KOPT-K1 (cell line): ENCODE data around the gene TGFB1.

Experiments
- H3K27ac ChIP-seq: fragments of 200-600 bp; sonication (generic); 2 replicates; pipeline ENCODE4 v1.5.1; 2016; ENCODE audit warnings: antibody characterized with exemption, mild to moderate bottlenecking, low read depth, low read length; ENCODE audit not compliant: poor library complexity, severe bottlenecking
- H3K36me3 ChIP-seq: fragments of 200-600 bp; sonication (generic); 2 replicates; pipeline ENCODE4 v1.5.1; 2017; ENCODE audit warnings: antibody characterized with exemption, mild to moderate bottlenecking, low read length, moderate library complexity; ENCODE audit not compliant: insufficient read depth
- H3K9me3 ChIP-seq: fragments of 200-600 bp; sonication (generic); 2 replicates; pipeline ENCODE4 v1.5.1; 2017; ENCODE audit warnings: antibody characterized with exemption, low read length, mild to moderate bottlenecking; ENCODE audit not compliant: insufficient read depth, poor library complexity, severe bottlenecking

The TGFB1 gene

GRCh38 chr19:41324231-41324702 is 29.5 kb downstream of the TGFB1 start:
- H3K36me3 ChIP-seq, result peaks cover 75% of the 10 kb centered on the region
- H3K27ac ChIP-seq, result no peak overlapping the region
- no peaks in the 10 kb centered on the region for H3K9me3 ChIP-seq

DNA sequence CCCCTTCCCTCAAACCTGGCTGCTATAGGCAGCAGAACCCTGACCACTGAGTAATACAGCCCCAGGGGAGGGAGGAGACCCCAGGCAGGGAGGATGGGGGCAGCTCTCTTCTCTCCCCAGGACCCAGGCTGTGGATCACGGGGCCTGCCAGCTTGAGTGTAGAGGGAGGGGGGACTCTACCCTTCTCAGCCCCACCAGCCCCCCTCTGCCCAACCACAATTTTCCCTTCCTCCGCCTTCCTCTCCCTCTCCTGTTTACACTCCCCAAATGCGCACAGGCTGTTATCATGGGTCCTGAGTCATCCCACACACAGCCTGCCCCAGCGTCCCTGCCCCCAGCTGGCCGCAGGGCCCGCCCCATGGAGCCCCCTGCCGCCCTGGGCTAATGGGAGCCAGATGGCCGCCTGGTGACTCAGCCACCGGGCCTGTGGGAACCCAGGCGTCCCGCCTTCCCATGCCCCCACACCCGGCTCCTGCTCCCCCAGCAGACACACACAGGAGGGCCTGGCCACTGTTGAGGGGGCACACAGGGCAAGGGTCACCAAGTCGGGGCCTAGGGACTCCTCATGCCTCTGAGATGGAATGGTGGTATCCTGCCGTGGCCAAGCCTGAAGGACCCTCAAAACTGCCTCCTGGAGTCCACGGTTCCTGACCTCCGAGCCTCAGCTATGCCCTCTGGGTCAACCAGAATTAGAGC is 30.1 kb downstream of the TGFB1 start:
- Histone ChIP-seq H3K36me3 (peaks cover 75% of the 10 kb centered on the region), H3K27ac (no peak overlapping the region), H3K9me3 (no peaks in the 10 kb centered on the region)

- Histone ChIP-seq H3K36me3 (peaks cover 75% of the 10 kb centered on the region), H3K9me3 (no peaks in the 10 kb centered on the region), H3K27ac (no peak overlapping the region)
Measured at GRCh38 chr19:41323023-41323422, 30.7 kb downstream of the TGFB1 start.

DNA sequence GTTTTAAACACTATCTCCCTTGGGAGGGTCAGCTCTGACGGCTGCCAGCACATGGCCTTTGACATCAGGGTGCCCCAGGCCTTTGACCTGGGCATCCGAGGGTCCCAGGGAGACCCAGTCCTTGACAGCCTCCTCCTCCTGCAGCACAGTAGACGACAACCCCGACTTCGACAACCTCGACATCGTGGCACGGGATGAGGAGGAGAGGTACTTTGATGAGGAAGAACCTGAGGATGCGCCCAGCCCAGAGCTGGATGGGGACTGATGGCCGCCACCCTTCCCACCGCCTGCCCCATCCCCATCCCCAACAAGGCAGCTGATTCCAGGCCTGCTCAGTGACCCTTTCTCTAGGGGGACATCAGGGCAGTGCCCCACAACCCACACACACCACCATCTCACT is 31.3 kb downstream of the TGFB1 start:
- Histone ChIP-seq H3K36me3 (peaks cover 77% of the 10 kb centered on the region), H3K9me3 (no peaks in the 10 kb centered on the region), H3K27ac (no peak overlapping the region)

GRCh38 chr19:41321600-41322270 is 32.0 kb downstream of the TGFB1 start:
- no peak overlapping the region for H3K27ac ChIP-seq
- peaks cover 85% of the 10 kb centered on the region for H3K36me3 ChIP-seq
- no peaks in the 10 kb centered on the region for H3K9me3 ChIP-seq

DNA sequence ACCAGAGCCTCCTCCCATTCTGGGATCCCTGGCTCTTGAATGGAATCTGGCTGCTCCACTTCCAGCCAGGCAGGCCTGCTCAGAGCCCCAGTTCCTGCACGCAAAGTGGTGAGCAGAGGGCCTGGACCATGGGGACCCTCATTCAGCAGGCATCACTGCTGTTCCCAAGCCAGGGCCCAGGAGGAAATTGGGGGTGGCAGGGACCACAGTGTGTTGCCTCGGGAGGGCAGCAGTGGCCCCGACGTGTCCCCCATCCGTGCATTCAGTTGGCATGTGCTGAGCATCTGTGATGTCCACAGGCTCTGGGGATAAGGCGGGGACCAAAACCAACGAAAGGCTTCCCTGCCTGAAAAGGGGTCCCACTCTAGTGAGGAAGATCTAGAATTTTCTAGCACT is 32.5 kb downstream of the TGFB1 start:
- Histone ChIP-seq H3K36me3 (peaks cover 87% of the 10 kb centered on the region), H3K27ac (no peak overlapping the region), H3K9me3 (no peaks in the 10 kb centered on the region)

DNA sequence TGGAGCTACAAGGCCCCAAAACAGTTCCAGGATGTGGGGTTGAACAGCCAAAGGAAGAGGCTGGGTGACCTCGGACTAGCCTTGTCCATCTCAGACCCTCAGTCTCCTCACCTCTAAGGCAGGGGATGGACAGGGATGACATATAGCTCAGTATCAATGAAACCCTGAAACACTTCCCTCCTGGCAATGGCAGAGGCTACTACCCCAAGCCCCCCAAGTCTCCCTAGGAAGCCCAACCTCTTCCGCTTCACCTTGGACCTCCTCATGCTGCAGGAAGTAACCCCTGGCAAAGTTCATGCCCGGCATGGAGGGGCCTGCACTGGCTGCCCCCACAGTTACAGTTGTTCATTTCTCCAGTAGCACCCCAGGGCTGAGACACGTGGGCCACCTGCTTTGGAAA is 33.2 kb downstream of the TGFB1 start:
- Histone ChIP-seq H3K9me3 (no peaks in the 10 kb centered on the region), H3K27ac (no peak overlapping the region), H3K36me3 (peaks cover 91% of the 10 kb centered on the region)

DNA sequence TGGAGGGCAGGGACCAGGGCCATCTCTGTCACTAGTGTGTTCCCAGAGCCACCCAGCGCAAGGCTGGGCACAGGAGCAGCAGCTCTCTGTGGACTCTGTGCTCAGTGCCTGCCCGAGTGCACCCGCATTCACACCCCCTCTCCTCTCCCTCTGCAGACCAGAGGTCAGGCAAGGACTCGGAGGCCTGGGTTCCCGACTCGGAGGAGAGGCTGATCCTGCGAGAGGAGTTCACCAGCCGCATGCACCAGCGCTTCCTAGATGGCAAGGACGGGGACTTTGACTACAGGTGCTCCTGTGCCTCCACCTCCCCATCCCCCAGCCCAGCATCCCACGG is 33.6 kb downstream of the TGFB1 start:
- Histone ChIP-seq H3K9me3 (no peaks in the 10 kb centered on the region), H3K36me3 (peaks cover 95% of the 10 kb centered on the region), H3K27ac (no peak overlapping the region)

DNA sequence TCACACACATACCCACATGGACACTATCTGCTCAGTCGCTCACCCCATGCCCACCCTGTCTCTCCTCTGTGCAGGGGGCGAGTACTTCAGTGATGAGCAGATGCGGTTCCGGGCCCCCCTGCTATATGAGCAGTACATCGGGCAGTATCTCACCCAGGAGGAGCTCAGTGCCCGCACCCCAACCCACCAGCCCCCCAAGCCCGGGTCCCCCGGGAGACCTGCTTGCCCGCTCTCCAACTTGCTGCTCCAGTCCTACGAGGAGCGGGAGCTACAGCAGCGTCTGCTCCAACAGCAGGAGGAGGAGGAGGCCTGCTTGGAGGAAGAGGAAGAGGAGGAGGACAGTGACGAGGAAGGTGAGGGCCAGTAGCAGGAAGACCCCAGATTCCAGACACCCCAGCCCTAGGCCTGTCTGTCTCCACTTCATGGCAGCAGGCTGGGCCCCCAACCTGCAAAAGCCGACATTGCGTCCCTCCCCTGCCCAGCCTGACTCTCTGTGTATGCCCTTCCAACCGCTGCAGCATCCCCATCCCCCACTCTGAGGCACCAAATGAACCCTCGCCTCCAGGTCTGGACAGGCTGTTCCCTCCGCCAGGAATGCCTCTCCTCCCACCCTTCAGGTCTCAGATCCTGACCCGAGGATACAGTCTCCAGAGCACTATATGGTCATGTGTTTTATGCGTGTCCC is 34.1 kb downstream of the TGFB1 start:
- Histone ChIP-seq H3K36me3 (peaks cover 96% of the 10 kb centered on the region), H3K27ac (no peak overlapping the region), H3K9me3 (no peaks in the 10 kb centered on the region)

- no peak overlapping the region for H3K27ac ChIP-seq
- no peaks in the 10 kb centered on the region for H3K9me3 ChIP-seq
- H3K36me3 ChIP-seq, result peaks cover 96% of the 10 kb centered on the region
Measured at GRCh38 chr19:41318696-41319499, 34.8 kb downstream of the TGFB1 start.

DNA sequence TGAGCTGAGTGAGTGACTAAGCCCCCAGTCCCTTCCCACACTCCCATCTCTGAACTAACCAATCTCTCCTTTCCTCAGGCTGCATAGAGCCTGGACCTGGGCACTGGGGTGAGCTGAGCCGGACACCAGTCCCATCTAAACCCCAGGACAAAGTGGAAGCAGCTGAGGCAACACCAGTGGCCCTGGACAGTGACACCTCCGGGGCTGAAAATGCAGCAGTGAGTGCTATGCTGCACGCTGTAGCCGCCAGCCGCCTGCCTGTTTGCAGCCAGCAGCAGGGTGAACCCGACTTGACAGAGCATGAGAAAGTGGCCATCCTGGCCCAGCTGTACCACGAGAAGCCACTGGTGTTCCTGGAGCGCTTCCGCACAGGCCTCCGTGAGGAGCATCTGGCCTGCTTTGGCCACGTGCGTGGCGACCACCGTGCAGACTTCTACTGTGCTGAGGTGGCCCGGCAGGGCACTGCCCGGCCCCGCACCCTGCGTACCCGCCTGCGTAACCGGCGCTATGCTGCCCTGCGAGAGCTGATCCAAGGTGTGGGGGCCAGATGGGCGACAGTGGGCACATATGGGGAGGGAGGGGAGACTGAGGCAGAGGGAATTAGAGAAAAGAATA is 37.3 kb downstream of the TGFB1 start:
- no peak overlapping the region for H3K27ac ChIP-seq
- peaks cover 94% of the 10 kb centered on the region for H3K36me3 ChIP-seq
- no peaks in the 10 kb centered on the region for H3K9me3 ChIP-seq

- Histone ChIP-seq H3K27ac (no peak overlapping the region), H3K36me3 (peaks cover 56% of the 10 kb centered on the region), H3K9me3 (no peaks in the 10 kb centered on the region)
Measured at GRCh38 chr19:41311613-41312012, 42.1 kb downstream of the TGFB1 start.

DNA sequence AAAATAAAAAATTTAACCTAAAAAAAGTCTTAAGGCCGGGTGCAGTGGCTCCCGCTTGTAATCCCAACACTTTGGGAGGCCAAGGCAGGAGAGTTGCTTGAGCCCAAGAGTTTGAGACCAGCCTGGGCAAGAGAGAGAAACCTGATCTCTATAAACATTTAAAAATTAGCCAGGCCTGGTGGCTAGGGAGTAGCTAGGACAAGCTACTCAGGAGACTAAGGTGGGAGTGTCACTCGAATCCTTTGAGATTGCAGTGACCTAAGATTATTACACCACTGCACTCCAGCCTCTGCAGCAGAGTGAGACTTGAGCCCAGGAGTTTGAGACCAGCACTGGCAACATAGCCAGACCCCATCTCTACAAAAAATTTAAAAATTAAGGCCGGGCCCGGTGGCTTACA is 42.6 kb downstream of the TGFB1 start:
- H3K36me3 ChIP-seq, result peaks cover 56% of the 10 kb centered on the region
- H3K9me3 ChIP-seq, result no peaks in the 10 kb centered on the region
- peak overlapping the region; percentile 98 for H3K27ac ChIP-seq

DNA sequence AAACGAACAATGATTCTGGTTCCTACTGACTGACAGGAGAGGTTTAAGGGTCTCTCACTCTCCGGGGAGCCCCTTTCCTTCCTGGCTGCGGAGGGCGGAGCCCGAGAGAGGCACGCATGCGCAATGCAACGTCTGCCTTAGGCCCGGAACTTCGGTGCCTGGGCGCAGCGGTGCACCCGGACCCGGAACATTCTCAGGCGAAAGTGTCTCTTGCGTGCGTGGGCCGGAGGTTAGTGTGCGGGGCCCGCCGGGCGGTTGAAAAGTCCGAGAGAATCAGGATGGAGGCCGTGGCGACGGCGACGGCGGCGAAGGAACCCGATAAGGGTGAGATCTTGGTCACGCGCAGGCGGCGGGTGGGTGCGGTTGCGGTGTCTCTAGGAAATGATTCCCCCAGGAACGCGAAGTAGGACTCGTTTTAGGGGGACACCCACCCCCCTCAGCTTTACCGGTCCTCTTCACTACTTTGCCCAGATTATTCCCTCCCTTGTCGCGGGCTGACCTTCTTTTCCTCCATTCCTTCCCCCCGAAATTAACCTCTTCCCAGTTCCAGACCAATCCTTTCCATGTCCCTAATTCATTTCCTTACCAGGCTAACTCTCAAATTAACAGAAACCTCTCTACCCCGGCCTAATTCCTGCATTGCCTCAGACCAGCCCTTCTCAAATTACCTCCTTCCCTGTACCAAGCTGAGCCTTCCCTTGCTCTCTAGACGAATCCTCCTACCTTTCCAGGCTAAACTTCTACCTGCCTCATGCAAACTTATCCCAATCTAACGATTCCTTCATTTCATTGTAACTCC is 43.5 kb downstream of the TGFB1 start, which contains the start of gene CCDC97:
Gene CCDC97 (plus strand): TSS at position 140 of the 799 bp plus-strand sequence. CDS start 139 bp downstream, at position 279.
- Histone ChIP-seq H3K27ac (peak within 1 kb of the TSS; percentile 98), H3K9me3 (no peaks in the 10 kb centered on the region), H3K36me3 (peaks cover 56% of the 10 kb centered on the region)
